ENCODE data around the gene ATP6V0E1.

The ATP6V0E1 gene

GRCh38 chr5:173057062-173057924 is 73.7 kb downstream of the ATP6V0E1 start:
- Histone ChIP-seq H3K27me3 (ENCODE audit: low read length) (no peaks in the 10 kb centered on the region), H2AFZ (ENCODE audit: low read depth, low read length, severe bottlenecking) (peak overlapping the region; percentile 87), H3K79me2 (ENCODE audit: insufficient read depth, low read length) (peaks cover 4% of the 10 kb centered on the region; the same call in 1 of the 2 replicates), H3K4me2 (ENCODE audit: low read depth, low read length, poor library complexity, severe bottlenecking) (peak overlapping the region; percentile 70), H4K20me1 (ENCODE audit: low read depth, low read length) (no peaks in the 10 kb centered on the region), H3K36me3 (ENCODE audit: low read length) (no peaks in the 10 kb centered on the region), H3K9me3 (ENCODE audit: insufficient read depth, low read length) (no peaks in the 10 kb centered on the region), H3K9me2 (replicated peaks; ENCODE audit: insufficient read depth, low read length) (no peaks in the 10 kb centered on the region), H3K4me3 (ENCODE audit: insufficient read depth, low read length, poor library complexity, severe bottlenecking) (peak overlapping the region; percentile 68), H3F3A (ENCODE audit: insufficient read depth) (peaks cover 19% of the 10 kb centered on the region), H3K9ac (ENCODE audit: low read length) (peak overlapping the region; percentile 70), H3K27ac (ENCODE audit: low read depth, low read length) (peak overlapping the region; percentile 74)
- no peak for TF ChIP-seq CTCF (IDR thresholded peaks at IDR 0.05; ENCODE audit: insufficient read depth, low read length, poor library complexity, severe bottlenecking)
- no peak for TF ChIP-seq EZH2phosphoT487 (conservative IDR thresholded peaks at IDR 0.05; ENCODE audit: low read length)

GRCh38 chr5:173062141-173062540 is 78.6 kb downstream of the ATP6V0E1 start:
- H3K4me2 ChIP-seq (ENCODE audit: low read depth, low read length, poor library complexity, severe bottlenecking) = no peak overlapping the region
- TF ChIP-seq EZH2phosphoT487 (conservative IDR thresholded peaks at IDR 0.05; ENCODE audit: low read length) (no peak), CTCF (IDR thresholded peaks at IDR 0.05; ENCODE audit: insufficient read depth, low read length, poor library complexity, severe bottlenecking) (no peak)

GRCh38 chr5:173065155-173065554 is 81.6 kb downstream of the ATP6V0E1 start:
- no peak overlapping the region for H3K4me3 ChIP-seq (ENCODE audit: insufficient read depth, low read length, poor library complexity, severe bottlenecking)

More at GRCh38 chr5:173062141-173062540, 78.6 kb downstream of the ATP6V0E1 start:
- H3K9ac ChIP-seq (ENCODE audit: low read length) = no peak overlapping the region
- no peaks in the 10 kb centered on the region for H4K20me1 ChIP-seq (ENCODE audit: low read depth, low read length)
- no peak overlapping the region for H2AFZ ChIP-seq (ENCODE audit: low read depth, low read length, severe bottlenecking)
- peaks cover 4% of the 10 kb centered on the region; the same call in 1 of the 2 replicates for H3K79me2 ChIP-seq (ENCODE audit: insufficient read depth, low read length)
- H3K9me3 ChIP-seq (ENCODE audit: insufficient read depth, low read length) = no peaks in the 10 kb centered on the region
- H3K9me2 ChIP-seq (replicated peaks; ENCODE audit: insufficient read depth, low read length) = no peaks in the 10 kb centered on the region
- no peak overlapping the region for H3K4me3 ChIP-seq (ENCODE audit: insufficient read depth, low read length, poor library complexity, severe bottlenecking)
- H3F3A ChIP-seq (ENCODE audit: insufficient read depth) = peaks cover 9% of the 10 kb centered on the region
- no peak overlapping the region for H3K27ac ChIP-seq (ENCODE audit: low read depth, low read length)
- H3K36me3 ChIP-seq (ENCODE audit: low read length) = no peaks in the 10 kb centered on the region
- no peaks in the 10 kb centered on the region for H3K27me3 ChIP-seq (ENCODE audit: low read length)

GRCh38 chr5:173069671-173070070 is 86.1 kb downstream of the ATP6V0E1 start:
- no peak overlapping the region for H3K27ac ChIP-seq (ENCODE audit: low read depth, low read length)
- H3K79me2 ChIP-seq (ENCODE audit: insufficient read depth, low read length) = no peaks in the 10 kb centered on the region
- TF ChIP-seq EZH2phosphoT487 (conservative IDR thresholded peaks at IDR 0.05; ENCODE audit: low read length) (no peak), CTCF (IDR thresholded peaks at IDR 0.05; ENCODE audit: insufficient read depth, low read length, poor library complexity, severe bottlenecking) (no peak)
- H3K36me3 ChIP-seq (ENCODE audit: low read length) = no peaks in the 10 kb centered on the region
- H3K27me3 ChIP-seq (ENCODE audit: low read length) = no peaks in the 10 kb centered on the region
- H3K4me3 ChIP-seq (ENCODE audit: insufficient read depth, low read length, poor library complexity, severe bottlenecking) = no peak overlapping the region
- no peaks in the 10 kb centered on the region for H3K9me3 ChIP-seq (ENCODE audit: insufficient read depth, low read length)
- no peaks in the 10 kb centered on the region for H3F3A ChIP-seq (ENCODE audit: insufficient read depth)
- H2AFZ ChIP-seq (ENCODE audit: low read depth, low read length, severe bottlenecking) = no peak overlapping the region
- no peaks in the 10 kb centered on the region for H4K20me1 ChIP-seq (ENCODE audit: low read depth, low read length)
- no peak overlapping the region for H3K9ac ChIP-seq (ENCODE audit: low read length)
- H3K9me2 ChIP-seq (replicated peaks; ENCODE audit: insufficient read depth, low read length) = no peaks in the 10 kb centered on the region
- no peak overlapping the region for H3K4me2 ChIP-seq (ENCODE audit: low read depth, low read length, poor library complexity, severe bottlenecking)

More at GRCh38 chr5:173065155-173065554, 81.6 kb downstream of the ATP6V0E1 start:
- peak overlapping the region; percentile 13 for H3K4me2 ChIP-seq (ENCODE audit: low read depth, low read length, poor library complexity, severe bottlenecking)
- no peaks in the 10 kb centered on the region for H3F3A ChIP-seq (ENCODE audit: insufficient read depth)
- no peak for TF ChIP-seq EZH2phosphoT487 (conservative IDR thresholded peaks at IDR 0.05; ENCODE audit: low read length)
- no peaks in the 10 kb centered on the region for H3K9me2 ChIP-seq (replicated peaks; ENCODE audit: insufficient read depth, low read length)
- H3K9me3 ChIP-seq (ENCODE audit: insufficient read depth, low read length) = no peaks in the 10 kb centered on the region
- no peaks in the 10 kb centered on the region for H4K20me1 ChIP-seq (ENCODE audit: low read depth, low read length)
- H3K79me2 ChIP-seq (ENCODE audit: insufficient read depth, low read length) = no peaks in the 10 kb centered on the region
- no peak overlapping the region for H3K27ac ChIP-seq (ENCODE audit: low read depth, low read length)
- H3K9ac ChIP-seq (ENCODE audit: low read length) = no peak overlapping the region
- H2AFZ ChIP-seq (ENCODE audit: low read depth, low read length, severe bottlenecking) = no peak overlapping the region
- no peaks in the 10 kb centered on the region for H3K36me3 ChIP-seq (ENCODE audit: low read length)
- no peaks in the 10 kb centered on the region for H3K27me3 ChIP-seq (ENCODE audit: low read length)

All from SU-DHL-6 (cell line).